Astrocyte (in vitro differentiated cells and primary cell): Measurements from ENCODE around the gene DNPEP.

ENCODE experiments used
- CTCF ChIP-seq: IDR thresholded peaks from 2 replicates; pipeline ENCODE4 v1.5.1; 2011; ENCODE audit warnings: low read depth, mild to moderate bottlenecking, inconsistent platforms, low read length, moderate library complexity; ENCODE audit not compliant: insufficient read depth
- EZH2 ChIP-seq: IDR thresholded peaks from 2 replicates; pipeline ENCODE4 v1.6.1; 2012; ENCODE audit warnings: mild to moderate bottlenecking, low read length, inconsistent platforms; ENCODE audit not compliant: insufficient read depth

GRCh38 chr2:219369447-219369861, 18.3 kb downstream of the DNPEP start:
- TF ChIP-seq CTCF, result no peak
- no peak for TF ChIP-seq EZH2
